Peyer's patch (tissue), 4 donors: Measurements from ENCODE around the gene NTNG2. TPM values are rescaled to one million over a fixed set of nuclear protein-coding genes. Genes with fewer than 3 reads are reported as not detected.

ENCODE experiments used
- DNase-seq, 3 donors: peaks; one replicate each; pipeline ENCODE4 v3.0.0-alpha.2; 2017 to 2019
- H3K27ac ChIP-seq, 4 donors: fragments of 200-600 bp; sonication (generic); one replicate each; pipeline ENCODE4 v1.5.1; 2016 to 2019
- H3K27me3 ChIP-seq, 2 donors: fragments of 200-600 bp; sonication (generic); one replicate each; pipeline ENCODE4 v1.5.1; 2019
- H3K36me3 ChIP-seq, 3 donors: fragments of 200-600 bp; sonication (generic); one replicate each; pipeline ENCODE4 v1.5.1; 2016 to 2019
- H3K4me1 ChIP-seq, 4 donors: fragments of 200-600 bp; sonication (generic); one replicate each; pipeline ENCODE4 v1.5.1; 2016 to 2019
- H3K4me3 ChIP-seq, 4 donors: fragments of 200-600 bp; sonication (generic); 1 replicate in 3 of 4; 2 replicates in 1 of 4; pipeline ENCODE4 v1.5.1; 2016 to 2019; ENCODE audit warnings: mild to moderate bottlenecking in 1 of 4
- H3K9me3 ChIP-seq, 4 donors: fragments of 200-600 bp; sonication (generic); one replicate each; pipeline ENCODE4 v1.5.1; 2016 to 2019; ENCODE audit warnings: mild to moderate bottlenecking in 1 of 4
- POLR2A ChIP-seq, 2 donors: fragments of 450-650 bp; IDR thresholded peaks; one replicate each; pipeline ENCODE4 v1.5.1; 2017; ENCODE audit warnings: antibody characterized with exemption in 2 of 2, mild to moderate bottlenecking in 2 of 2, moderate library complexity in 2 of 2
- total RNA-seq, 4 donors: library from RNA; depleted of rRNA; stranded (reverse); fragments of >200 nt; gene quantifications; one replicate each; pipeline ENCODE4 v1.1.0, GENCODE V29; 2016
- TF ChIP-seq, protein P1 (sequence below), 6 experiments: fragments of 450-650 bp in 4 of 6; fragments of 200-600 bp in 2 of 6; sonication (generic) in 1 of 6; IDR thresholded peaks; one replicate each; pipeline ENCODE4 v1.5.1; 2017 to 2019; ENCODE audit warnings: antibody characterized with exemption in 6 of 6, mild to moderate bottlenecking in 3 of 6, moderate library complexity in 1 of 6

NTNG2 gene
- total RNA-seq, 4 donors from 2014 or later, result 0.18 to 9.1 (median 1.0) TPM

DNA sequence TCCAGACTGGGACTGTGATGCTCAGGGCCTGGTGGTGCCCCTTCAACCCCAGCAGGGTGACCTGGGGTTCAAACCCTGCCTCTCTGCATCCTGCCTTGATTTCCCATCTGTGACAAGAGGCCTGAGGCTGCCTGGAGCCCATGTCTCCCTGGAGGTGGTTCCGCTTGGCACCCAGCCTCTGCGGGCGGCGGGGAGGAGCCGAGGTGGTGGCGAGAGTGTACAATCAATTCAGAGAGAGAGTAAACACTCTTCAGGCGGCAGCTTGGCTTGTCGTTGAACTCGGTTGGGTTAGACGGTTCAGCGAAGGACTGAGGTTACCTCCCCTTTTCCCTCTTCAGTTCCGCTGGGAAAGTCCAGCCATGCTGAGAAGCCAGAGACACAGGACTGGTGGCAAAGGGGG is 39.3 kb downstream of the NTNG2 start:
- no peak for TF ChIP-seq POLR2A (IDR thresholded peaks at IDR 0.05)
- TF ChIP-seq, protein P1, sequence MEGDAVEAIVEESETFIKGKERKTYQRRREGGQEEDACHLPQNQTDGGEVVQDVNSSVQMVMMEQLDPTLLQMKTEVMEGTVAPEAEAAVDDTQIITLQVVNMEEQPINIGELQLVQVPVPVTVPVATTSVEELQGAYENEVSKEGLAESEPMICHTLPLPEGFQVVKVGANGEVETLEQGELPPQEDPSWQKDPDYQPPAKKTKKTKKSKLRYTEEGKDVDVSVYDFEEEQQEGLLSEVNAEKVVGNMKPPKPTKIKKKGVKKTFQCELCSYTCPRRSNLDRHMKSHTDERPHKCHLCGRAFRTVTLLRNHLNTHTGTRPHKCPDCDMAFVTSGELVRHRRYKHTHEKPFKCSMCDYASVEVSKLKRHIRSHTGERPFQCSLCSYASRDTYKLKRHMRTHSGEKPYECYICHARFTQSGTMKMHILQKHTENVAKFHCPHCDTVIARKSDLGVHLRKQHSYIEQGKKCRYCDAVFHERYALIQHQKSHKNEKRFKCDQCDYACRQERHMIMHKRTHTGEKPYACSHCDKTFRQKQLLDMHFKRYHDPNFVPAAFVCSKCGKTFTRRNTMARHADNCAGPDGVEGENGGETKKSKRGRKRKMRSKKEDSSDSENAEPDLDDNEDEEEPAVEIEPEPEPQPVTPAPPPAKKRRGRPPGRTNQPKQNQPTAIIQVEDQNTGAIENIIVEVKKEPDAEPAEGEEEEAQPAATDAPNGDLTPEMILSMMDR (IDR thresholded peaks at IDR 0.05), result no peak
- no peaks in the 10 kb centered on the region for H3K9me3 ChIP-seq
- H3K4me3 ChIP-seq, result no peak overlapping the region
- H3K27ac ChIP-seq, result no peak overlapping the region
- H3K36me3 ChIP-seq, result no peaks in the 10 kb centered on the region
- H3K27me3 ChIP-seq, result no peaks in the 10 kb centered on the region
- no peak for DNase-seq
- H3K4me1 ChIP-seq, result no peaks in the 10 kb centered on the region

DNA sequence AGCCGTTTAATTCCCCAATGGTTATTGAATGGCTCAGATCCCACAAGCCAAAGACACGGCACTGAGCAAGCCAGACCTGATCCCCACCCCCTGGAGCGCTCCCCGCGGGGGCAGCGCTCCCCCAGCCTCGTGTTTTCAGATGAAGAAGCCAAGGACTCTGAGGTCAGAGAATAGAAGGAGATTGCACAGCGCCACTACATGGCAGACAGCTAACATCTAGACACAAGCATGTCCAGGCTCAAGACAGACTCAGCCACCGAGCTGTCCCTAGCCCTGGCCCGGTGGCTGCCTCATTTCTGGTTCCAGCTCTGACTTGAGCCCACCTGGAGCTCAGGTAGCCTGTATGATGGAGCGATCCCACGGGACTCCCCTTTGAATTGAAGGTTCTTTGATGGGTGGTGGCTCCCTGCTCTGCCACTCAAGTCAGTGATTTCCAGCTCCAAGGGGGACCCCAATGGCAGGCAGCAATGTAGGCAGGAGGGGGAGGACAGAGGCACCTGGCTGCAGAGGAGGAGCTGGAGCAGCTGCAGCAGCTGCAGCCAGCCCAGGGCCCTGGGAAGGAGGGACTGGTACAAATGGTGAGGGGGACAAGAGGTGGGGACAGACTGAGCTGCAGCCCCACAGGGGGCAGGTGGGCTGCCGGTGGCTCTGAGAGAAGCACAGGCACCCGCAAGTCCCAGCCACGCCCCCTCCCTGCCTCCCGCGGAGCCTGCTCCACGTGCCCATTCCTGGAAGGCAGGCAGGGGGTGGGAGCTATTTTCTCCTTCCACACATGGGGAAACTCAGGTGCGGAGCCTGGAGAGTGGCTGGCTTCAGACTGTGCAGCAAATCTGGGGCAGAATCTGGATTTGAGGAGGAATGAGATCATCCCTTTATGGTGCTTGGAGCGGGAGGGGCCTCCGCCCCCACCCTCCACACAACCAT is 40.2 kb downstream of the NTNG2 start:
- Histone ChIP-seq H3K36me3 (no peaks in the 10 kb centered on the region), H3K4me3 (no peak overlapping the region), H3K9me3 (no peaks in the 10 kb centered on the region), H3K27ac (no peak overlapping the region), H3K27me3 (no peaks in the 10 kb centered on the region), H3K4me1 (no peaks in the 10 kb centered on the region)
- TF ChIP-seq, protein P1 (IDR thresholded peaks at IDR 0.05), result no peak
- TF ChIP-seq POLR2A (IDR thresholded peaks at IDR 0.05), result no peak
- DNase-seq, result no peak

DNA sequence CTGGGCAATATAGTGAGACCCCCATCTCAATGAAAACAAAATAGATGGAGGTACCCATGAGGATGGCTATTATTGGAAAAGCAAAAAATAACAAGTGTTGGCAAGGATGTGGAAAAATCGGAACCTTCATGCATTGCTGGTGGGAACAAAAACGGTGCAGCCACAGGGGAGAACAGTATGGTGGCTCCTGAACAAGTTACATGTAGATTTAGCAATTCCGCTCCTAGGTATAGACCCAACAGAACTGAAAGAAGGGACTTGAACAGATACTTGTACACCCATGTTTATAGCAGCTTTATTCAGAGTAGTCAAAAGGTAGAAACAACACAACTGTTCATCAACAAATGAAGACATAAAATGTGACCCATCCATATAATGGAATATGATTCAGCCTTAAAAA is 43.0 kb downstream of the NTNG2 start:
- no peaks in the 10 kb centered on the region for H3K27me3 ChIP-seq
- H3K9me3 ChIP-seq, result no peaks in the 10 kb centered on the region
- no peak overlapping the region for H3K4me3 ChIP-seq
- no peak overlapping the region for H3K27ac ChIP-seq
- H3K36me3 ChIP-seq, result no peaks in the 10 kb centered on the region
- H3K4me1 ChIP-seq, result no peaks in the 10 kb centered on the region
- no peak for DNase-seq
- TF ChIP-seq, protein P1 (IDR thresholded peaks at IDR 0.05), result no peak
- TF ChIP-seq POLR2A (IDR thresholded peaks at IDR 0.05), result no peak

DNA sequence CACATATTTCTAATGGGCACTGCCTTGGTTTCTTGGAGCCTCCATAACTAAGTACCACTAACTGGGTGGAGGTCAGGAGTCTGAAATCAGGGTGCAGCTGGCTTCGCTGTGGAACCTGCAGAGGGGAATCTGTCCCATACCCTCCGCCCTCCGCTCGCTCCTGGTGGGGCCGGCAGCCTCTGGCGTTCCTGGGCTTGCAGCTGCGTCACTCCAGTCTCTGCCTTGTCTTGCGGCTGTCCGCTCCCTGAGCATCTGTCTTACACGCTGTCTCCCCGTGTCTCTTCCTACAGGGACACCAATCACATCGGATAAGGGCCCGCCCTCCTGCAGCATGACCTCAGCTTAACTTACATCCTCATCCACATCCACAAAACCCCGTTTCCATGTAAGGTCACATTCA is 45.4 kb downstream of the NTNG2 start:
- no peak overlapping the region for H3K27ac ChIP-seq
- TF ChIP-seq, protein P1 (IDR thresholded peaks at IDR 0.05), result no peak
- no peak for DNase-seq

DNA sequence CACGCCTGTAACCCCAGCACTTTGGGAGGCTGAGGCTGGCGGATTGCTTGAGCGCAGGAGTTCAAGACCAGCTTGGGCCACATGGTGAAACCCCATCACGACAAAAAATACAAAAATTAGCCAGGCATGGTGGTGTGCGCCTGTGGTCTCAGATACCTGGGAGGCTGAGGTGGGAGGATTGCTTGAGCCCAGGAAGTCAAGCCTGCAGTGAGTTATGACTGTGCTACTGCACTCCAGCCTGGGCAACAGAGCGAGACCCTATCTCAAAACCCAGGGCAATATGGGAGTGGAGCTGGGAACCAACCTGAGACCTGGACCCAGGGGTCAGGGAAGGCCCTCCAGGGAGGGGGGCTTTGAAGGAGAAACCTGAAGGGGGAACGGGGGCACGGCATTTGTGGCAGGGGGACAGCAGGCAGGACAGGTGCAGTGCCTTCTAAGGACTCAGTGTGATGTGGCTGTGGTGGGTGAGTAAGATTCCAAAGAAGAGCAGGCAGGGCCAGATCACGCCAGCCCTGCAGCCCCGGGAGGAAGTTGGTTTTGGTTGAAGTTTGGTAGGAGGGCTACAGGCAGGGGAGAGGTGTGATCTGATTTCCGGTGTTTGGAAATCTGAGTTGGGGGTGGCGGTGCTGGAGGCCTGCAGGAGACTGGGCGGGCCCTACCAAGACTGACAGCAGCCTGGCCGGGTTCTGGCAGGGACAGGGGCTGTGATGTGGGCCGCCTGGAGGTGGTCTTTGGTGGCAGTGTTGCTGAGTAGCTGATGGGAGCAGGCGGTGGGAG is 46.2 kb downstream of the NTNG2 start:
- H3K27ac ChIP-seq, result no peak overlapping the region
- DNase-seq, result no peak
- no peaks in the 10 kb centered on the region for H3K36me3 ChIP-seq
- no peaks in the 10 kb centered on the region for H3K27me3 ChIP-seq
- H3K4me3 ChIP-seq, result no peak overlapping the region
- TF ChIP-seq, protein P1 (IDR thresholded peaks at IDR 0.05), result no peak
- no peak for TF ChIP-seq POLR2A (IDR thresholded peaks at IDR 0.05)
- H3K9me3 ChIP-seq, result no peaks in the 10 kb centered on the region
- no peaks in the 10 kb centered on the region for H3K4me1 ChIP-seq

More for the DNA sequence above, 45.4 kb downstream of the NTNG2 start:
- no peaks in the 10 kb centered on the region for H3K4me1 ChIP-seq
- H3K36me3 ChIP-seq, result no peaks in the 10 kb centered on the region
- H3K27me3 ChIP-seq, result no peaks in the 10 kb centered on the region
- H3K4me3 ChIP-seq, result no peak overlapping the region
- no peaks in the 10 kb centered on the region for H3K9me3 ChIP-seq
